Thoracic aorta (tissue), 2 donors: Measurements from ENCODE around the gene THOC3. TPM values are rescaled to one million over a fixed set of nuclear protein-coding genes. Genes with fewer than 3 reads are reported as not detected.

ENCODE experiments used
- total RNA-seq, 2 donors: library from RNA; depleted of rRNA; stranded (reverse); fragments of >200 nt; gene quantifications; one replicate each; pipeline versions ENCODE4 v1.1.0 to v1.2.3, GENCODE V29; 2016

Gene THOC3
- total RNA-seq, 2 donors from 2014 or later, result 8.7 to 22.4 TPM

Other genes with a start within 250 kb of the THOC3 start
- not detected for gene CPLX2, start 96.7 kb downstream of the THOC3 start, total RNA-seq